ENCODE measurements around the gene RANBP9.

RANBP9 gene

GRCh38 chr6:13581700-13582229 lies 129.9 kb downstream of the RANBP9 start:
- TF ChIP-seq ZNF704 (tag by site-specific recombination; IDR thresholded peaks at IDR 0.05) (no peak), GLIS1 (tag by site-specific recombination; IDR thresholded peaks at IDR 0.05) (no peak), ZNF626 (tag by site-specific recombination; IDR thresholded peaks at IDR 0.05) (no peak), ZNF830 (tag by site-specific recombination; IDR thresholded peaks at IDR 0.05; ENCODE audit: low read depth) (no peak), PBX3 (CRISPR knock-in tag; IDR thresholded peaks at IDR 0.05) (no peak), KLF10 (tag by site-specific recombination; IDR thresholded peaks at IDR 0.05) (no peak), OVOL3 (tag by site-specific recombination; IDR thresholded peaks at IDR 0.05) (no peak)
- Histone ChIP-seq H3K36me3 (ENCODE audit: control insufficient read depth in 2 of 2, insufficient read depth in 1 of 2, low read length in 2 of 2) (peaks cover 4 to 32% of the 10 kb centered on the region in 2 experiments; a peak in 2 of 3 replicates), H3K4me3 (ENCODE audit: low read depth, low read length) (no peak overlapping the region), H3K27ac (ENCODE audit: extremely low read depth, low read depth, low read length) (no peak overlapping the region), H3K4me1 (ENCODE audit: control insufficient read depth, insufficient read depth, low read length) (no peaks in the 10 kb centered on the region), H3K9me3 (ENCODE audit: control insufficient read depth, insufficient read depth, low read depth, low read length) (no peaks in the 10 kb centered on the region)
- ChIA-PET CTCF (interaction anchor here (0.6 to 0.9 kb wide), 3 partner anchors 8 to 481 kb away, joined by 3 read pairs; no protein-coding TSS in a partner anchor), POLR2A (no interaction called here)

GRCh38 chr6:13579911-13580310 lies 131.7 kb downstream of the RANBP9 start:
- ChIA-PET POLR2A (no interaction called here), CTCF (interaction anchor here (0.8 kb wide), 1 partner anchor 247 kb away, joined by 5 read pairs; no protein-coding TSS in a partner anchor)
- Histone ChIP-seq H3K36me3 (ENCODE audit: control insufficient read depth in 2 of 2, insufficient read depth in 1 of 2, low read length in 2 of 2) (peaks cover 4 to 28% of the 10 kb centered on the region in 2 experiments; a peak in 2 of 3 replicates), H3K9me3 (ENCODE audit: control insufficient read depth, insufficient read depth, low read depth, low read length) (no peaks in the 10 kb centered on the region), H3K4me3 (ENCODE audit: low read depth, low read length) (no peak overlapping the region), H3K4me1 (ENCODE audit: control insufficient read depth, insufficient read depth, low read length) (no peaks in the 10 kb centered on the region), H3K27ac (ENCODE audit: extremely low read depth, low read depth, low read length) (no peak overlapping the region)
- TF ChIP-seq ZSCAN4 (tag by site-specific recombination; IDR thresholded peaks at IDR 0.05) = no peak
- TF ChIP-seq ZNF701 (tag by site-specific recombination; IDR thresholded peaks at IDR 0.05) = no peak
- TF ChIP-seq SP3 (tag by site-specific recombination; IDR thresholded peaks at IDR 0.05) = no peak
- no peak for TF ChIP-seq ZNF175 (tag by site-specific recombination; IDR thresholded peaks at IDR 0.05)
- TF ChIP-seq ZNF148 (tag by site-specific recombination; IDR thresholded peaks at IDR 0.05; ENCODE audit: borderline replicate concordance) = no peak
- no peak for TF ChIP-seq KLF9 (tag by site-specific recombination; IDR thresholded peaks at IDR 0.05; ENCODE audit: low read depth)
- no peak for TF ChIP-seq ZNF155 (tag by site-specific recombination; IDR thresholded peaks at IDR 0.05)
- TF ChIP-seq ZNF645 (tag by site-specific recombination; IDR thresholded peaks at IDR 0.05) = no peak
- TF ChIP-seq ZBTB21 (tag by site-specific recombination; IDR thresholded peaks at IDR 0.05) = no peak
- no peak for TF ChIP-seq ZNF16 (tag by site-specific recombination; IDR thresholded peaks at IDR 0.05; ENCODE audit: low read depth)
- TF ChIP-seq IKZF3 (tag by site-specific recombination; IDR thresholded peaks at IDR 0.05) = no peak
- TF ChIP-seq REPIN1 (tag by site-specific recombination; IDR thresholded peaks at IDR 0.05; ENCODE audit: low read depth) = no peak
- TF ChIP-seq ZNF596 (tag by site-specific recombination; IDR thresholded peaks at IDR 0.05) = no peak
- no peak for TF ChIP-seq ZNF202 (tag by site-specific recombination; IDR thresholded peaks at IDR 0.05; ENCODE audit: borderline replicate concordance)
- TF ChIP-seq MYNN (tag by site-specific recombination; IDR thresholded peaks at IDR 0.05; ENCODE audit: borderline replicate concordance) = no peak
- TF ChIP-seq ZSCAN5A (tag by site-specific recombination; IDR thresholded peaks at IDR 0.05) = no peak
- TF ChIP-seq ZNF473 (tag by site-specific recombination; IDR thresholded peaks at IDR 0.05) = no peak
- no peak for TF ChIP-seq ZNF26 (tag by site-specific recombination; IDR thresholded peaks at IDR 0.05)
- no peak for TF ChIP-seq ZNF423 (tag by site-specific recombination; IDR thresholded peaks at IDR 0.05)
